HEK293 (cell line): ENCODE measurements around the gene GALNT2.

Experiments used
- CTCF ChIA-PET: fragments of 350-600 bp; formaldehyde crosslinking; extraction: SDS; loops from one replicate; lab custom pipeline; 2021; ENCODE audit warnings: antibody characterized with exemption; lab: Yijun Ruan, JAX
- POLR2A ChIA-PET: fragments of 300-600 bp; formaldehyde crosslinking; extraction: SDS; loops from one replicate; lab custom pipeline; 2020; ENCODE audit warnings: antibody characterized with exemption, inconsistent platforms; lab: Yijun Ruan, JAX
- H3K27ac ChIP-seq: fragments of 200-500 bp; sonication (Bioruptor generic); 2 replicates; pipeline ENCODE4 v1.5.1; 2014; ENCODE audit warnings: low read depth, low read length, control low read depth, inconsistent platforms; ENCODE audit errors: extremely low read depth
- H3K36me3 ChIP-seq, 2 experiments: fragments of 200-500 bp in 1 of 2; sonication (Bioruptor generic) in 1 of 2; 1 replicate in 1 of 2; 2 replicates in 1 of 2; pipeline ENCODE4 v1.5.1; 2014 to 2017; ENCODE audit warnings: inconsistent platforms in 2 of 2, low read length in 2 of 2; ENCODE audit not compliant: control insufficient read depth in 2 of 2, insufficient read depth in 1 of 2
- H3K4me1 ChIP-seq: fragments of 200-500 bp; sonication (Bioruptor generic); 2 replicates; pipeline ENCODE4 v1.5.1; 2014; ENCODE audit warnings: mild to moderate bottlenecking, low read length, inconsistent platforms; ENCODE audit not compliant: control insufficient read depth, insufficient read depth
- H3K4me3 ChIP-seq: 2 replicates; pipeline ENCODE4 v1.5.1; 2011; ENCODE audit warnings: low read depth, mild to moderate bottlenecking, control low read depth, low read length, moderate library complexity
- H3K9me3 ChIP-seq: fragments of 200-500 bp; sonication (Bioruptor generic); 2 replicates; pipeline ENCODE4 v1.5.1; 2014; ENCODE audit warnings: low read depth, low read length, inconsistent platforms; ENCODE audit not compliant: control insufficient read depth, insufficient read depth
- ATF2 ChIP-seq: fragments of 450-650 bp; formaldehyde crosslinking; IDR thresholded peaks from 2 replicates; pipeline ENCODE4 v1.5.1; 2016; ENCODE audit warnings: missing biosample characterization, missing genetic modification characterization, low read depth
- IKZF3 ChIP-seq: fragments of 450-650 bp; IDR thresholded peaks from 2 replicates; pipeline ENCODE4 v1.5.0; 2018; ENCODE audit warnings: missing biosample characterization, mild to moderate bottlenecking, missing genetic modification characterization, moderate library complexity
- TCF7L2 ChIP-seq: IDR thresholded peaks from 2 replicates; pipeline ENCODE4 v1.6.1; 2011; ENCODE audit warnings: low read depth, mild to moderate bottlenecking, inconsistent platforms, low read length, moderate library complexity, borderline replicate concordance
- ZBTB1 ChIP-seq: fragments of 450-650 bp; formaldehyde crosslinking; IDR thresholded peaks from 2 replicates; pipeline ENCODE4 v1.5.1; 2016; ENCODE audit warnings: missing biosample characterization, missing genetic modification characterization
- ZBTB21 ChIP-seq: fragments of 450-650 bp; formaldehyde crosslinking; IDR thresholded peaks from 2 replicates; pipeline ENCODE4 v1.5.1; 2017; ENCODE audit warnings: missing biosample characterization, missing genetic modification characterization
- ZFP37 ChIP-seq: fragments of 450-650 bp; formaldehyde crosslinking; IDR thresholded peaks from 2 replicates; pipeline ENCODE4 v1.5.1; 2016; ENCODE audit warnings: missing biosample characterization, missing genetic modification characterization
- ZNF121 ChIP-seq: fragments of 450-650 bp; formaldehyde crosslinking; IDR thresholded peaks from 2 replicates; pipeline ENCODE4 v1.5.1; 2016; ENCODE audit warnings: missing biosample characterization, missing genetic modification characterization
- ZNF221 ChIP-seq: fragments of 450-650 bp; formaldehyde crosslinking; IDR thresholded peaks from 2 replicates; pipeline ENCODE4 v1.5.1; 2017; ENCODE audit warnings: missing biosample characterization, missing genetic modification characterization, borderline replicate concordance
- ZNF518A ChIP-seq: fragments of 450-650 bp; formaldehyde crosslinking; conservative IDR thresholded peaks from 2 replicates; pipeline ENCODE4 v1.5.1; 2016; ENCODE audit warnings: low read depth, missing biosample characterization, missing genetic modification characterization
- ZNF560 ChIP-seq: fragments of 450-650 bp; formaldehyde crosslinking; IDR thresholded peaks from 2 replicates; pipeline ENCODE4 v1.5.1; 2017; ENCODE audit warnings: missing biosample characterization, missing genetic modification characterization, borderline replicate concordance
- ZNF629 ChIP-seq: fragments of 450-650 bp; formaldehyde crosslinking; IDR thresholded peaks from 2 replicates; pipeline ENCODE4 v1.5.1; 2017; ENCODE audit warnings: missing biosample characterization, missing genetic modification characterization
- ZNF654 ChIP-seq: fragments of 450-650 bp; formaldehyde crosslinking; IDR thresholded peaks from 2 replicates; pipeline ENCODE4 v1.5.1; 2016; ENCODE audit warnings: low read depth, missing biosample characterization, missing genetic modification characterization
- ZNF664 ChIP-seq: fragments of 450-650 bp; formaldehyde crosslinking; IDR thresholded peaks from 2 replicates; pipeline ENCODE4 v1.5.1; 2016; ENCODE audit warnings: missing biosample characterization, missing genetic modification characterization
- TF ChIP-seq, protein P1 (sequence below): fragments of 450-650 bp; formaldehyde crosslinking; conservative IDR thresholded peaks from 2 replicates; pipeline ENCODE4 v1.5.1; 2016; ENCODE audit warnings: low read depth, missing biosample characterization, missing genetic modification characterization
- TF ChIP-seq, protein P2 (sequence below): fragments of 450-650 bp; formaldehyde crosslinking; IDR thresholded peaks from 2 replicates; pipeline ENCODE4 v1.5.1; 2017; ENCODE audit warnings: missing biosample characterization, mild to moderate bottlenecking, missing genetic modification characterization, moderate library complexity

Gene GALNT2

GRCh38 chr1:230090194-230090711 lies 23.2 kb downstream of the GALNT2 start (continued):
- TF ChIP-seq ZNF518A (tag by site-specific recombination) = no peak

- Histone ChIP-seq H3K36me3 (no peaks in the 10 kb centered on the region), H3K4me1 (peaks cover 10% of the 10 kb centered on the region), H3K9me3 (no peaks in the 10 kb centered on the region), H3K27ac (no peak overlapping the region), H3K4me3 (no peak overlapping the region)
- TF ChIP-seq IKZF3 (no peak), ZNF560 (tag by site-specific recombination) (no peak), ZNF654 (tag by site-specific recombination) (no peak), ZFP37 (no peak), ZNF664 (0 out of 2 replicates have a peak, but pooled peaks have one; percentile 45), ZBTB1 (tag by site-specific recombination) (no peak), ZNF221 (no peak)
- TF ChIP-seq, protein P1, sequence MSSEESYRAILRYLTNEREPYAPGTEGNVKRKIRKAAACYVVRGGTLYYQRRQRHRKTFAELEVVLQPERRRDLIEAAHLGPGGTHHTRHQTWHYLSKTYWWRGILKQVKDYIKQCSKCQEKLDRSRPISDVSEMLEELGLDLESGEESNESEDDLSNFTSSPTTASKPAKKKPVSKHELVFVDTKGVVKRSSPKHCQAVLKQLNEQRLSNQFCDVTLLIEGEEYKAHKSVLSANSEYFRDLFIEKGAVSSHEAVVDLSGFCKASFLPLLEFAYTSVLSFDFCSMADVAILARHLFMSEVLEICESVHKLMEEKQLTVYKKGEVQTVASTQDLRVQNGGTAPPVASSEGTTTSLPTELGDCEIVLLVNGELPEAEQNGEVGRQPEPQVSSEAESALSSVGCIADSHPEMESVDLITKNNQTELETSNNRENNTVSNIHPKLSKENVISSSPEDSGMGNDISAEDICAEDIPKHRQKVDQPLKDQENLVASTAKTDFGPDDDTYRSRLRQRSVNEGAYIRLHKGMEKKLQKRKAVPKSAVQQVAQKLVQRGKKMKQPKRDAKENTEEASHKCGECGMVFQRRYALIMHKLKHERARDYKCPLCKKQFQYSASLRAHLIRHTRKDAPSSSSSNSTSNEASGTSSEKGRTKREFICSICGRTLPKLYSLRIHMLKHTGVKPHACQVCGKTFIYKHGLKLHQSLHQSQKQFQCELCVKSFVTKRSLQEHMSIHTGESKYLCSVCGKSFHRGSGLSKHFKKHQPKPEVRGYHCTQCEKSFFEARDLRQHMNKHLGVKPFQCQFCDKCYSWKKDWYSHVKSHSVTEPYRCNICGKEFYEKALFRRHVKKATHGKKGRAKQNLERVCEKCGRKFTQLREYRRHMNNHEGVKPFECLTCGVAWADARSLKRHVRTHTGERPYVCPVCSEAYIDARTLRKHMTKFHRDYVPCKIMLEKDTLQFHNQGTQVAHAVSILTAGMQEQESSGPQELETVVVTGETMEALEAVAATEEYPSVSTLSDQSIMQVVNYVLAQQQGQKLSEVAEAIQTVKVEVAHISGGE = no peak
- ChIA-PET POLR2A (interaction anchor here (1.0 kb wide), 1 partner anchor 13 kb away, joined by 3 read pairs; no protein-coding TSS in a partner anchor), CTCF (interaction anchor here (0.6 to 1.1 kb wide), 4 partner anchors 11 to 218 kb away, joined by 3 to 8 read pairs (median 4); no protein-coding TSS in a partner anchor)
These were observed 24.6 kb downstream of the GALNT2 start for GRCh38 chr1:230091473-230092231.

DNA sequence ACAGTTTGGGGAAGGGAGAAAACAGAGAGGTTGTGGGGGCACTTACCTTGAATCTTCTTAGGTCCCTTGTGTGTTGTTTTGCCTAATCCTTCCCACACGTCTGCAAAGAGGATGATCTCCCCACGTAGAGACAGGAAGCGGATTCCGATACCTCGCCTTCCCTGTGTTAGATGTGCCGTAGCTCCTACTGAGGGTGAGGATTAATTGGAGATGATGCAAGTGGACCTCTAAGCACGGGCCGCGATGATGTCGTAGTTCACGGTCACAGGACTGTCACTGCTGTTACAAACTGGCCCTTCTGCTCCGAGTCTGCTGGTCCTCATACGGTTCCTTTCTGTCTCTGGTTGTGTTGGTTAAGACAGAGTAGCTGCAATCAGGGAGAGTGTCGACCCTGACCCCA lies 27.7 kb downstream of the GALNT2 start:
- Histone ChIP-seq H3K27ac (no peak overlapping the region), H3K36me3 (no peaks in the 10 kb centered on the region), H3K9me3 (no peaks in the 10 kb centered on the region), H3K4me3 (no peak overlapping the region), H3K4me1 (peaks cover 6% of the 10 kb centered on the region)
- CTCF ChIA-PET = interaction anchor here (0.6 kb wide), 1 partner anchor 836 kb away, joined by 6 read pairs; no protein-coding TSS in a partner anchor
- POLR2A ChIA-PET = no interaction called here
- TF ChIP-seq ZNF121 (tag by site-specific recombination) (no peak), ATF2 (tag by site-specific recombination) (peak; percentile 58; the same call in 1 of the 2 replicates), ZBTB21 (tag by site-specific recombination) (0 out of 2 replicates have a peak, but pooled peaks have one; percentile 13), ZNF629 (tag by site-specific recombination) (peak; percentile 29; the same call in 1 of the 2 replicates), TCF7L2 (no peak)
- TF ChIP-seq, protein P2, sequence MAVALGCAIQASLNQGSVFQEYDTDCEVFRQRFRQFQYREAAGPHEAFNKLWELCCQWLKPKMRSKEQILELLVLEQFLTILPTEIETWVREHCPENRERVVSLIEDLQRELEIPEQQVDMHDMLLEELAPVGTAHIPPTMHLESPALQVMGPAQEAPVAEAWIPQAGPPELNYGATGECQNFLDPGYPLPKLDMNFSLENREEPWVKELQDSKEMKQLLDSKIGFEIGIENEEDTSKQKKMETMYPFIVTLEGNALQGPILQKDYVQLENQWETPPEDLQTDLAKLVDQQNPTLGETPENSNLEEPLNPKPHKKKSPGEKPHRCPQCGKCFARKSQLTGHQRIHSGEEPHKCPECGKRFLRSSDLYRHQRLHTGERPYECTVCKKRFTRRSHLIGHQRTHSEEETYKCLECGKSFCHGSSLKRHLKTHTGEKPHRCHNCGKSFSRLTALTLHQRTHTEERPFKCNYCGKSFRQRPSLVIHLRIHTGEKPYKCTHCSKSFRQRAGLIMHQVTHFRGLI (tag by site-specific recombination) = no peak
